NCI-H510A (cell line): ENCODE measurements around the gene ZNF408.
"Not testable (repeated sequence)": the region's sequence is repeated elsewhere in the genome, so short reads cannot be mapped to it uniquely, and the experiment has no call there.

Experiments used
- DNase-seq: peaks from one replicate; lab custom pipeline; 2025; lab: John Stamatoyannopoulos, UW

The ZNF408 gene

DNA sequence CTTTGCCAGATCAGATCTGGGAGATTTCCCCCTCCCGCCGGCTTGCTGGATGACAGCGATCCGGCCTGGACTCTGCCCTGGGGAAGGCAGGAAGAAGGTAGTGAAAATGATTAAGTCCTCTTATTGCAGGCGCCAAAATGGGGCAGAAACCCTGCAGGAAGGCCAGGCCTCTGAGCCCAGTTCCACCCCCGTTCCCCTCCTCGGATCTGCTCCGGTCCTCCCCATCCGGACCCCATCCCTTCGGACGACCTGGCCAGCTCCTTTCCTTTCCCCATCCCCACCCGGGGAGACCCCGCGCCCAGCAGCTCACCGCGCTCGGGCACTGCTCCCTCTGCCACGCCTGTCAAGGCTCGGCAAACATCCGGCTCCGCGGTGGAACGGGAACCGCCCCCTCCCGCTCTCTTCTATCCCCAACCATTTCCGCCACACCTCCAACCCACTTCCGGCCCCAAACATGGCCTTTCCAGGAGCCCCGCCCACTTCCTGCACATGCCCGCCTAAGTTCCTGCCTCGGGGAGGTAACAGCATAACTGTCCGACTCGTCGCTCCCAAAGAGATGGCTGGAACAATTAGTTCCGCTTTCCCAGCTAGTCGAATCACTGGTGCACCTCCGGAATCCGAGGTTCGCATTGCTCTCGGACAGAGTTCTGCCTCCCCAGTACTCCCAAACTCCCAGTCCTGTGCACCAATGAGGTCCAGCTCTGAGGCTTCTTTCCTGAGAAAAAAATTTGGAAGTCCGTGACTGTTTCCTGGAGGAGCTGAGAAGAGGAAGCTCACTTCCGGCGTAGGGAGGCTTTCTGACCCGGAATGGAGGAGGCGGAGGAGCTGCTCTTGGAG lies at the start of gene ZNF408, which contains the start of gene ARHGAP1:
Gene ZNF408, plus strand, starts transcription at position 791 of the 837 bp plus-strand sequence. Its CDS starts 17 bp downstream, at position 808.
Gene ARHGAP1, minus strand, starts transcription at position 379 of the 837 bp plus-strand sequence. CDS start 4,512 bp downstream, outside the sequence.
- peak; percentile 78 for DNase-seq

GRCh38 chr11:46655631-46656030 lies 45.2 kb upstream of the ZNF408 start:
- DNase-seq: no peak

GRCh38 chr11:46657186-46657585 lies 43.6 kb upstream of the ZNF408 start:
- no peak for DNase-seq

- DNase-seq: no peak
These were observed 42.6 kb upstream of the ZNF408 start for GRCh38 chr11:46658259-46658658.

DNA sequence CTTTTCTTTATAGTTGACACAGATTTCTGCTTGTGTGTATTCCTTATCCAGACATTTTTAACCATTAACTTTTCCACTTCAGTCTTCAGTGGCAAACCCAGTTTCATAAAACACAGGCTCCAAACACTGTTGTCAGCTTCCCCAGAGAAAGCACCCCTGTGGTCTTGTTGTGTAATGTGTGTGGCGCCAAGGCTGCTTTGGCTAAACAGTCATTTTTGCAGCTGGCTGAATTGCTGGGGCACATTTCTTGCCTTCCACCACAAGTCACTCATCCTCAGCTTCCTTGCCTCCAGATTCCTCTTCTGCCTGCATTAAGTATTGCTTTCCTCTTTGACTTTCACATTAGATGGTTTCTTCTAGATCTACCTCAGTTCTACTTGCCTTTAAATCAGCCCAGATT lies 40.9 kb upstream of the ZNF408 start:
- DNase-seq: no peak

GRCh38 chr11:46661836-46662235 lies 39.0 kb upstream of the ZNF408 start:
- DNase-seq: no peak

GRCh38 chr11:46662366-46662765 lies 38.5 kb upstream of the ZNF408 start:
- no peak for DNase-seq

GRCh38 chr11:46663277-46663940 lies 37.4 kb upstream of the ZNF408 start:
- no peak for DNase-seq

GRCh38 chr11:46664612-46665011 lies 36.2 kb upstream of the ZNF408 start:
- DNase-seq: no peak

DNA sequence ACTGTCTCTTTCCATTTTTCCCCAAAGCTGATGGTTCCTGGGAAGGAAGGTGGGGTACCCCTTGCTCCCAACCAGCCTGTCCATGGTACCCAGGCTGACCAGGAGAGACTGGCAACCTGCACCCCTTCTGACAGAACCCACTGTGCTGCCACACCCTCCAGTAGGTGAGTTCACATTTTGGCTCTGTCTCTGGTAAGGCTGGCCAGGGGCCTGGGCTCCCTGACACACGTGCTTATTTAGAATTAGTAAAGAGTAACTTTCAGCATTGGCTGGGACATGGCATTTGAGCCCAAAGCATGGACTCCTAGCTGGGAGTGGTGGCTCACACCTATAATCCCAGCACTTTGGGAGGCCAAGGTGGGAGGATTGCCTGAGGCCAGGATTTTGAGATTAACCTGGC lies 35.5 kb upstream of the ZNF408 start:
- no peak for DNase-seq

- DNase-seq: no peak
These were observed 34.3 kb upstream of the ZNF408 start for GRCh38 chr11:46666516-46666915.

GRCh38 chr11:46667043-46667481 lies 33.8 kb upstream of the ZNF408 start:
- DNase-seq: no peak

- no peak for DNase-seq
These were observed 32.2 kb upstream of the ZNF408 start for GRCh38 chr11:46668480-46669085.

DNA sequence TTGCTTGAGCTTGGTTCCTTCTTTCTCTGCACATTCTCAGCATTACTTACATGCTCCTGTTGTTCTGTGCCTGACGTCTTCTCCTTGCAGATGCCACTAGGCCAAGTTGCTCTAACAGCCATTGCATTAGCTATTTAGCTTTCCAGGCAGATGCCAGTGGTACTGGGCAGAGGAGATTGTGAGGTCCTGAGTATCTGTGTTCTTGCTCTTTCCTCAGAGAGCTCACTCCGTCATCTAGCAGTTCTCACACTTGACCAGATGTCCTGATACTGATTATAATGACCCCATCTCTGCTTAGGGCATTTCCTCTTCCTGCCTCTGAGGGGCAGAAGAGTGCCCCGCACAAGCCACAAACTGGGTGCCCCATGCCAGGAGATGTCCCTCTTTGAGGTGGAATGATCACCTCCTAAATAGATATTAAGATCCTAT lies 31.1 kb upstream of the ZNF408 start:
- DNase-seq: no peak

DNA sequence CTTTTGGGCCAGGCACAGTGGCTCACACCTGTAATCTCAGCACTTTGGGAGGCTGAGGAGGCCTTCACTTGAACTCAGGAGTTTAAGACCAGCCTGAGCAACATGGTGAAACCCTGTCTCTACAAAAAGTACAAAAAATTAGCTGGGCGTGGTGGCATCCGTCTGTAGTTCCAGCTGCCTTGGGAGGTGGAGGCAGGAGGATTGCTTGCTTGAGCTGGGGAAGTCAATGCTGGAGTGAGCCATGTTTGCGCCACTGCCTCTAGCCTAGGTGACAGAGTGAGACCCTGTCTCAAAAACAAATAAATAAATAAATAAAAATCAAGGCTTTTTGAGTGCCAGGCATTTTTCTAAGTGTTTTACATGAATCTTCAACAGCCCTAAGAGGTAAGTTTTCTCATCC lies 30.3 kb upstream of the ZNF408 start:
- DNase-seq: not testable (repeated sequence)

GRCh38 chr11:46671958-46672315 lies 28.9 kb upstream of the ZNF408 start:
- DNase-seq: no peak

DNA sequence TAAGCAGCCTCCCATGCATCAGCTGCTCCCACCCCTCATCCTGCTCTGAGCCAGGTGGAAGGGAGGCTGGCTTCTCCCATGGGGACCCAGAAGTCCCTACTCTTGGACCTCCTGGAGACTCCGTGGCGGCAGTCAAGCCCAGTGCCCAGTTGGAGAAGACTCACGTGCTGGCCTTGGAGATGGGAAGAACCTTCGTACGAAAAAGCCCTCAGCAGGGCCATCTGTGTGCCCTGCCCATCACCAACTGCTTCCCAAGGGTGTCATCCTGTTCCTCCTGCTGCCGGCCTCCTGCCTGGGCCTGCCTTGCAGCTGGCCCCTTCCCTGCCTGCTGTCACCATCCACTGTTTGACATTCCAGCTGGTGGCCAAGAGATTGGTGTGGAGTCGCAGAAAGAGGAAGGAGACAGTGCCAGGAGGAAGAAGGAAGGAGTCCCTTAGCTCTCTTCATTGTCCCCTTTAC lies 28.4 kb upstream of the ZNF408 start:
- no peak for DNase-seq

DNA sequence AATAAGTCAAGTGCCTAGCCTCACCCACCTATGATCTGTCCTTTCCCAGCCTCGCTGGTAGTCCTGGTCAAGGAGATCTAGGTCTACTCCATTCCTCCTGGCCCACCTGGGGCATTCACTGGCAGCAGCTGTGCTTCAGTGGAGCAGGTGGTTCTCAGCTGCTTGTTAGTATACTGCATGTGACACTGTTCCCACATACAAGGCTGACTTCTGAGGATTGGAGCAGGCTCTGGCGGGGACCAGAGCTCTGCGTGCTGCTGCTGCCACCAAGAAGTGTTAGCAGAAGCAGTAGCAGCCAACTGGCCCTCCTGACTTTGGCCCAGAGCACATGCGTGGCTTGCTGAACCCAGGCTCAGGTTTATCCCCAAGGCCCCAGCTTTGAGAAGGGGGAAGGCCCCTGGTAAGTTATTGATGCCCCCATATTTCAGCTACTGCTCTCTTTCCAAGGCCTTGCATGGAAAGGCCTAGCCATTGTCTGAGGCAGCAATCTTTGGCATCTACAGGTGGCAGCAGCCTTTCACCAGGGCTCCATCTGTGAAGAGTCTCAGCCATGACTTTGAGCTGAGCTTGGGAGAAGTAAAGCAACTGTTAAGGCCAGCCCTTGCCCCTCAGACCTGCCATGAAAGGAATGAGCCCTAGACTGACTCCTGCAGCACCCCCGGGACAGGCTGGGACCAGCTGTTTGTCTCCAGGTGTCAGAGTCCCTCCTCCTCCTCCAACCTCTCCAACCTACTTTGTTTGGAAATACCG lies 26.9 kb upstream of the ZNF408 start:
- no peak for DNase-seq

GRCh38 chr11:46674463-46675287 lies 26.2 kb upstream of the ZNF408 start:
- DNase-seq: no peak

DNA sequence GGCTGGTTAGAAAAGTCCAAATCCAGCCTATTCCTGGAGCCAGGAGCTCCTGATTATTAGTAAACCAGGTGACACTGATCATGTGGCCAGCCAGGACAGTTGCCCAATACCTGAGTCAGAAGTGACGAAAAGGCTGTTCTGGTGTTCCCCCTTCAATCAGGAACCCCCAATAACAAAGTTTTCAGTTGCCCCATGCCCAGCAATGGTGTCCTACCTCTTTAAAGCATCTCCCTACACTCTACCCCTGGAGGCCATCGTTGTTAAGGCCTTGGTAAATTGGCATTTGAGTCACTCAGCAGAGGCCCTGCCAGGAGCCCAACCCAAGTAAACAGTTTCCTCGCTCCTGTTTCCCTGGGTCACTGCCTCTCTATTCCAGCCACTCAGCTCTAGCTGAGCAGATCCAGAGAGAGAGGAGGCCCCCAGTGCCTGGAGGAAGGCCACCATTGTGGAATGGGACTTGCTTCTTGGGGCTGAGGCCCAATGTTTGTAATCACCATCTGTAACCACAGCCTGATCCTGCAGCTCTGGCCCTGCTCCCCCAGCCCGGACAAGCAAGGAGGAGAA lies 25.5 kb upstream of the ZNF408 start:
- DNase-seq: no peak

DNA sequence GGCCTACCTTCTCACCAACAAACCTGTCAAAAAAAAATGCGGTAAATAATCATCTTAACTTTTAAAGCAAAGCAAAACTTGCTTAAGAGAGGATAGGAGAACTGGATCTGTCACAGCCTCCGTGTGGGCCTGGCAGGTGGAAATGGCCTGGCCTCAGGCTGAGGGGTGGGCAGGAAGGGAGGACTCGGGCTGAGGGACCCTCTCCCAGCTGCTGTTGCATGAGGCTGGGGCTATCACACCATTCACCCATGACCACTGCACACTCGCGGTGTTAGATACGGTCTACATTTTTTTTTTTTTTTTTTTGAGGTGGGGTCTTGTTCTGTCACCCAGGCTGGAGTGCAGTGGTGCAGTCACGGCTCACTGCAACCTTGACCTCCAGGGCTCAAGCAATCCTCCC lies 24.9 kb upstream of the ZNF408 start:
- DNase-seq: no peak
